ENCODE data around the gene CDC42EP5.

DNA sequence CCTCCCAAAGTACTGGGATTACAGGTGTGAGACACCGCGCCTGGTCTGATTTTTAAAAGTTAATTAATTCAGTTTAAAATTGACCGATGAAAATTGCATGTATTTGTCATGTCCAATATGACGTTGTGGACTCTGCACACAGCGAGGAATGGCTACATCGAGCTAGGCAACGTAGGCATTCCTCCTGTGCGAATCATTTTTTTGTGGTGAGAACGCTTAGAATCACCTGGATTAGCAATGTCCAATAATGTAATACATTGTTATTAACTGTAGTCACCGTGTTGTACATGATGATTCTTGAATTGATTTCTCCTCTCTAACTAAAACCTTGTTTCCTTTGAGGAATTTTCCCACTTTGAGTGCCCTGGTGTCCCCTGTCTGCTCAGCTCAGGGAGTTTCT lies 33.0 kb upstream of the CDC42EP5 start:
- TF ChIP-seq, protein P1, sequence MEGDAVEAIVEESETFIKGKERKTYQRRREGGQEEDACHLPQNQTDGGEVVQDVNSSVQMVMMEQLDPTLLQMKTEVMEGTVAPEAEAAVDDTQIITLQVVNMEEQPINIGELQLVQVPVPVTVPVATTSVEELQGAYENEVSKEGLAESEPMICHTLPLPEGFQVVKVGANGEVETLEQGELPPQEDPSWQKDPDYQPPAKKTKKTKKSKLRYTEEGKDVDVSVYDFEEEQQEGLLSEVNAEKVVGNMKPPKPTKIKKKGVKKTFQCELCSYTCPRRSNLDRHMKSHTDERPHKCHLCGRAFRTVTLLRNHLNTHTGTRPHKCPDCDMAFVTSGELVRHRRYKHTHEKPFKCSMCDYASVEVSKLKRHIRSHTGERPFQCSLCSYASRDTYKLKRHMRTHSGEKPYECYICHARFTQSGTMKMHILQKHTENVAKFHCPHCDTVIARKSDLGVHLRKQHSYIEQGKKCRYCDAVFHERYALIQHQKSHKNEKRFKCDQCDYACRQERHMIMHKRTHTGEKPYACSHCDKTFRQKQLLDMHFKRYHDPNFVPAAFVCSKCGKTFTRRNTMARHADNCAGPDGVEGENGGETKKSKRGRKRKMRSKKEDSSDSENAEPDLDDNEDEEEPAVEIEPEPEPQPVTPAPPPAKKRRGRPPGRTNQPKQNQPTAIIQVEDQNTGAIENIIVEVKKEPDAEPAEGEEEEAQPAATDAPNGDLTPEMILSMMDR (IDR thresholded peaks at IDR 0.05) = no peak
- no peak for TF ChIP-seq POLR2A (IDR thresholded peaks at IDR 0.05)
